CD4-positive, alpha-beta T cell treated with Interleukin-6 for 4 hours (primary cell): ENCODE data around the gene EHD2.
"Not testable (repeated sequence)": the region's sequence is repeated elsewhere in the genome, so short reads cannot be mapped to it uniquely, and the experiment has no call there.

Source experiments
- DNase-seq: peaks from one replicate; pipeline ENCODE4 v3.0.0-alpha.2; 2020; ENCODE audit warnings: mixed read lengths

The EHD2 gene

GRCh38 chr19:47752440-47753211 lies 39.4 kb downstream of the EHD2 start:
- DNase-seq: peak; percentile 12

GRCh38 chr19:47754206-47755064 lies 41.2 kb downstream of the EHD2 start:
- DNase-seq: no peak

GRCh38 chr19:47755065-47755761 lies 42.0 kb downstream of the EHD2 start:
- DNase-seq: no peak

GRCh38 chr19:47755762-47756626 lies 42.8 kb downstream of the EHD2 start:
- DNase-seq: no peak

- DNase-seq: no peak
Observed at GRCh38 chr19:47756627-47756929, 43.4 kb downstream of the EHD2 start.

GRCh38 chr19:47756953-47757608 lies 43.9 kb downstream of the EHD2 start:
- no peak for DNase-seq

- DNase-seq: no peak
Observed at GRCh38 chr19:47757617-47758442, 44.6 kb downstream of the EHD2 start.

- DNase-seq: no peak
Observed at GRCh38 chr19:47758443-47758804, 45.2 kb downstream of the EHD2 start.

GRCh38 chr19:47760632-47760999 lies 47.4 kb downstream of the EHD2 start:
- no peak for DNase-seq

GRCh38 chr19:47761566-47761965 lies 48.3 kb downstream of the EHD2 start:
- DNase-seq: no peak

GRCh38 chr19:47762151-47762550 lies 48.9 kb downstream of the EHD2 start:
- DNase-seq: no peak

- no peak for DNase-seq
Observed at GRCh38 chr19:47762615-47763308, 49.5 kb downstream of the EHD2 start.

GRCh38 chr19:47764705-47765104 lies 51.5 kb downstream of the EHD2 start:
- DNase-seq: not testable (repeated sequence)

- peak; percentile 62 for DNase-seq
Observed at GRCh38 chr19:47765523-47766358, 52.5 kb downstream of the EHD2 start.

- DNase-seq: no peak
Observed at GRCh38 chr19:47766359-47766620, 53.1 kb downstream of the EHD2 start.

GRCh38 chr19:47766670-47767069 lies 53.4 kb downstream of the EHD2 start:
- no peak for DNase-seq

- DNase-seq: no peak
Observed at GRCh38 chr19:47767349-47767748, 54.1 kb downstream of the EHD2 start.

GRCh38 chr19:47768604-47769003 lies 55.4 kb downstream of the EHD2 start:
- no peak for DNase-seq

- no peak for DNase-seq
Observed at GRCh38 chr19:47769534-47769933, 56.3 kb downstream of the EHD2 start.

- DNase-seq: not testable (repeated sequence)
Observed at GRCh38 chr19:47771291-47771690, 58.1 kb downstream of the EHD2 start.
